ENCODE results near the gene CEP72. TPM values are rescaled to one million over a fixed set of nuclear protein-coding genes. Genes with fewer than 3 reads are reported as not detected.

Gene CEP72
- polyA plus RNA-seq, 1 donor (not counting 4 experiments of a cell fraction or from before 2014, with no cell fraction given) = 4.5 TPM

GRCh38 chr5:619444-619843 lies 7.3 kb downstream of the CEP72 start:
- dilution Hi-C loops (cut with MboI; ENCODE audit: extremely low pct_ligation_motif_present, low sequenced_read_pairs) = no loop called here
- no peak overlapping the region for H3K4me2 ChIP-seq (ENCODE audit: control insufficient read depth, extremely low read depth, insufficient read depth, low read depth, low read length)

GRCh38 chr5:620152-620551 lies 8.0 kb downstream of the CEP72 start:
- Histone ChIP-seq H3K4me3 (ENCODE audit: control insufficient read depth in 2 of 3, extremely low read depth in 1 of 3, insufficient read depth in 2 of 3, low read depth in 1 of 3, low read length in 3 of 3) (no peak overlapping the region), H3K9me1 (ENCODE audit: control insufficient read depth, extremely low read depth, insufficient read depth, low read length) (no peaks in the 10 kb centered on the region), H2AFZ (ENCODE audit: control insufficient read depth, low read length) (no peak overlapping the region), H3K27me3 (ENCODE audit: control insufficient read depth, extremely low read depth, insufficient read depth, low read length) (no peaks in the 10 kb centered on the region), H4K20me1 (ENCODE audit: control insufficient read depth, extremely low read depth, insufficient read depth, low read length) (no peaks in the 10 kb centered on the region), H3K4me2 (ENCODE audit: control insufficient read depth, extremely low read depth, insufficient read depth, low read depth, low read length) (no peak overlapping the region), H3K9me3 (ENCODE audit: control insufficient read depth, low read depth, low read length) (no peaks in the 10 kb centered on the region), H3K36me3 (ENCODE audit: control insufficient read depth in 2 of 2, extremely low read depth in 1 of 2, insufficient read depth in 2 of 2, low read length in 2 of 2) (peaks cover 13 to 24% of the 10 kb centered on the region in 2 experiments), H3K9ac (ENCODE audit: control insufficient read depth, extremely low read depth, insufficient read depth, low read length) (no peak overlapping the region), H3K27ac (ENCODE audit: control insufficient read depth, insufficient read depth, low read length) (no peak overlapping the region), H3K4me1 (ENCODE audit: control insufficient read depth, extremely low read depth, insufficient read depth, low read length) (no peaks in the 10 kb centered on the region), H3K79me2 (ENCODE audit: control insufficient read depth, insufficient read depth, low read length) (peaks cover 24% of the 10 kb centered on the region)
- TF ChIP-seq CTCF (optimal IDR thresholded peaks at IDR 0.05 in 1 of 3, IDR thresholded peaks at IDR 0.05 in 1 of 3, conservative IDR thresholded peaks at IDR 0.05 in 1 of 3; ENCODE audit: extremely low read depth in 1 of 3, insufficient read depth in 2 of 3, low read length in 3 of 3) = no peak
- no peak for TF ChIP-seq EZH2 (IDR thresholded peaks at IDR 0.05; ENCODE audit: low read length)
- DNase-seq (ENCODE audit: low read depth, low spot score) (no peak), FAIRE-seq (no peak)
- dilution Hi-C loops (cut with MboI; ENCODE audit: extremely low pct_ligation_motif_present, low sequenced_read_pairs) = no loop called here

More at GRCh38 chr5:619444-619843, 7.3 kb downstream of the CEP72 start:
- Histone ChIP-seq H3K9me3 (ENCODE audit: control insufficient read depth, low read depth, low read length) (no peaks in the 10 kb centered on the region), H3K4me3 (ENCODE audit: control insufficient read depth in 2 of 3, extremely low read depth in 1 of 3, insufficient read depth in 2 of 3, low read depth in 1 of 3, low read length in 3 of 3) (no peak overlapping the region), H4K20me1 (ENCODE audit: control insufficient read depth, extremely low read depth, insufficient read depth, low read length) (no peaks in the 10 kb centered on the region), H3K27me3 (ENCODE audit: control insufficient read depth, extremely low read depth, insufficient read depth, low read length) (no peaks in the 10 kb centered on the region), H3K27ac (ENCODE audit: control insufficient read depth, insufficient read depth, low read length) (no peak overlapping the region), H2AFZ (ENCODE audit: control insufficient read depth, low read length) (no peak overlapping the region), H3K9ac (ENCODE audit: control insufficient read depth, extremely low read depth, insufficient read depth, low read length) (no peak overlapping the region), H3K4me1 (ENCODE audit: control insufficient read depth, extremely low read depth, insufficient read depth, low read length) (peaks cover 3% of the 10 kb centered on the region), H3K79me2 (ENCODE audit: control insufficient read depth, insufficient read depth, low read length) (peaks cover 31% of the 10 kb centered on the region), H3K36me3 (ENCODE audit: control insufficient read depth in 2 of 2, extremely low read depth in 1 of 2, insufficient read depth in 2 of 2, low read length in 2 of 2) (peaks cover 13 to 23% of the 10 kb centered on the region in 2 experiments), H3K9me1 (ENCODE audit: control insufficient read depth, extremely low read depth, insufficient read depth, low read length) (no peaks in the 10 kb centered on the region)
- FAIRE-seq = no peak
- DNase-seq (ENCODE audit: low read depth, low spot score) = no peak
- TF ChIP-seq EZH2 (IDR thresholded peaks at IDR 0.05; ENCODE audit: low read length) (no peak), CTCF (optimal IDR thresholded peaks at IDR 0.05 in 1 of 3, IDR thresholded peaks at IDR 0.05 in 1 of 3, conservative IDR thresholded peaks at IDR 0.05 in 1 of 3; ENCODE audit: extremely low read depth in 1 of 3, insufficient read depth in 2 of 3, low read length in 3 of 3) (no peak)

All from keratinocyte (primary cell).